Stimulated activated CD8-positive, alpha-beta memory T cell treated with anti-CD3 and anti-CD28 coated beads, Interleukin-15, amount 100 ng/mL, for 24 hours (primary cell): ENCODE measurements around the gene MOAP1.
"Not testable (repeated sequence)": the region's sequence is repeated elsewhere in the genome, so short reads cannot be mapped to it uniquely, and the experiment has no call there.

Experiments used
- DNase-seq: peaks from one replicate; pipeline ENCODE4 v3.0.0-alpha.2; 2020; ENCODE audit warnings: low read depth

Gene MOAP1

GRCh38 chr14:93146119-93146518, 38.6 kb downstream of the MOAP1 start:
- DNase-seq, result no peak

- no peak for DNase-seq
These were observed 41.6 kb downstream of the MOAP1 start for GRCh38 chr14:93142854-93143652.

DNA sequence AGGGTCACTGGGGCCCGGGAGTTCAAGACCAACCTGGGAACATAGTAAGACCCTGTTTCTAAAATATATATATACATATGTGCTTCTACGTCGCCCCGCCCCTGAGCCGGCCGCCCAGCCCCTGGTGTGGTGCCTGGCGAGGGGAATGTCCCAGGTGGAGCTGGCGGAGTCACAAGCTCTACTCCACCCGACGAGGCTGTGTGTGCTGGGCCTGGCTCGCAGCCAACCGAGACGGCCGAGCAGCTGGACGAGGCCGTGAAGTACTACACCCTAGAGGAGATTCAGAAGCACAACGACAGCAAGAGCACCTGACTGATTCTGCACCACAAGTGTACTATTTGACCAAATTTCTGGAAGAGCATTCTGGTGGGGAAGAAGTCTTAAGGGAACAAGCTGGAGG, 46.8 kb downstream of the MOAP1 start:
- DNase-seq, result no peak

DNA sequence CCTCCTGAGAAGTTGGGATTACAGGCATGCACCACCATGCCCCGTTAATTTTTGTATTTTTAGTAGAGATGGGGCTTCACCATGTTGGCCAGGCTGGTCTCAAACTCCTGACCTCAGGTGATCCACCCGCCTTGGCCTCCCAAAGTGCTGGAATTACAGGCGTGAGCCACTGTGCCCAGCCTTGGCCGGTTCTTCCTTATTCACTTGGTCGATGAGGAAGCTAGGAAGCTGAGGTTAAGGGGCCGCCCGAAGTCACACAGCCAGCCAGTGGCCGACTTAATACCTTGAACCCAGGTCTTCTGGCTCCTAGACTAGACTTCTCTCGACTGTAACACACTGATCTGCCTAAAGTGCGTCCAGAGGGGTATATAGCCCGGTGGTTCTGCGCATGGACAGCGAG, 48.2 kb downstream of the MOAP1 start:
- DNase-seq, result not testable (repeated sequence)

DNA sequence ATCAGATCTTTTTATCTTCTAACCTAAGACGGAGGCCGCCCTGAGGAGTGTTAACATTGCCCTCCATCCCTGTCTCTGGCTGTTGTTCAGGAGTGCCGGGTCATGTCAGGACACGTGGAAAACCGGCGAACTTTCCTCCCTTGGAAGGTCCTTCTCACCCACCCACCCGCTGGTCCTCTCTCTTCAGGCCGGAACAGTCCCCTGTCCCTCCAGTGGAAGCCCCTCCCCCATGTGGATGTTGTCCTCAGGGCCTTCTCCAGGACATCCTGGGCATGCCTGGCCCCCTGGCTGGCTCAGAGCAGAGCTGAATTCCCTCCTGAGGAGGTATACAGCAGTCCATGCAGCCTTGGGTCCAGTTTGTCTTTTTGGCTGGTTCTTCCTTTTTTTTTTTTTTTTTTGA, 48.7 kb downstream of the MOAP1 start:
- no peak for DNase-seq

GRCh38 chr14:93135399-93135798, 49.3 kb downstream of the MOAP1 start:
- DNase-seq, result no peak

- no peak for DNase-seq
These were observed 51.2 kb downstream of the MOAP1 start for GRCh38 chr14:93133464-93133863.

DNA sequence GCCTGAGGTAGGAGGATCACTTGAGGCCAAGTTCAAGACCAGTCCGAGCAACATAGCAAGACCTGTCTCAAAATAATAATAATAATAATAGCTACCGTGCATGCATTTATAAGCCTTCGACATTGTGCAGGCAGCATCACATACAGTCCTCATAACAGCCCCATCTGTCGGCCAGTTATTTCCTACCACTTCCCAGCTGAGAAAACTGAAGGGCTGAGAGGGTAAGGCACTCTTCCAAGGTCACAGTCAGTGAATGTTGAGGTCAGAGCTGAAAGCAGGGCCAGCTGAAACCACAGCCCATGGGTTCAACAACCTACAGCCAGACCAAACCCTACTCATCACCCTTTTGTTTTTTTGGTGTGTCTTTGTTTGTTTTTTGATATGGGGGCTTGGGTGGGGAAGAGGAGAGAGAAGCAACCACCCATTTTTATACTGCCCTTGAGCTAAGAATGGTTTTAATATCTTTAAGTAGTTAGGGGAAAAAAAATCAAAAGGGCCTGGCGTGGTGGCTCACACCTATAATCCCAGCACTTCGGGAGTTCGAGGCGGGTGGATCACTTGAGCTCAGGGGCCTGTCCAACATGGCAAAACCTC, 52.1 kb downstream of the MOAP1 start:
- DNase-seq, result no peak
